Stimulated activated CD8-positive, alpha-beta memory T cell treated with anti-CD3 and anti-CD28 coated beads, Interleukin-15, amount 100 ng/mL, for 48 hours (primary cell): ENCODE results near the gene TRPM2.

Experiments used
- DNase-seq, 2 donors: peaks; one replicate each; pipeline ENCODE4 v3.0.0-alpha.2; 2020; ENCODE audit warnings: low read depth in 2 of 2

TRPM2 gene

DNA sequence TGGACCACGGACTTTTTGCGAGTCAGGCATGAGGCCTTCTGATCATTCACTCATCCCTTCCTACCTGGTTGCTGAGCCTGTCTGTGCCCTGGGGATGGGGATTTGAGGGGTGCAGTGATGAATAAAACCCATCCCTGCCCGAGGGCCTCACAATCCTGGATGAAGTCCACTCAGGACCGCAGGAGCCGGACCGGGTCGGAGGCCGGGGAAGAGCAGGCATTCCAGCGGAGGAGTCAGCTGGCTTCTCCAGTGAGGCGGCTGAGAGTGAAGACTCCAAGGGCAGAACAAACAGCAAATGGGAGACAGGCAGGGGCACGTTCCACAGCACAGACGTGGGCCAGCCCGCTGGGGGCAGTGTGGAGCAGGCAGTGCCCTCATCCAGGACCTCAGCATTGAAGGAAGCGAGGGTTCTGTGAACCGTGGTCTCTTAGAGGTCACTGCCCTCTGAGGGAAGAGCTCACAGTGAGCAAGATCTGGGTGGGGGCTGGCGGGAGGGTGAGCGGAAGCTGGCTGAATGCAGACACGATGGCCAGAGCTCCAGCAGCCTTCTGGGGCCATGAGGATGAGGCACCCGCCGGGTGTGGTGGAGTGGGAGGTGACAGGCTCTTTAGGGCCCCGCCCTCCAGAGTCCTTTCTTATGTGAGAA is 91.0 kb downstream of the TRPM2 start:
- no peak for DNase-seq

DNA sequence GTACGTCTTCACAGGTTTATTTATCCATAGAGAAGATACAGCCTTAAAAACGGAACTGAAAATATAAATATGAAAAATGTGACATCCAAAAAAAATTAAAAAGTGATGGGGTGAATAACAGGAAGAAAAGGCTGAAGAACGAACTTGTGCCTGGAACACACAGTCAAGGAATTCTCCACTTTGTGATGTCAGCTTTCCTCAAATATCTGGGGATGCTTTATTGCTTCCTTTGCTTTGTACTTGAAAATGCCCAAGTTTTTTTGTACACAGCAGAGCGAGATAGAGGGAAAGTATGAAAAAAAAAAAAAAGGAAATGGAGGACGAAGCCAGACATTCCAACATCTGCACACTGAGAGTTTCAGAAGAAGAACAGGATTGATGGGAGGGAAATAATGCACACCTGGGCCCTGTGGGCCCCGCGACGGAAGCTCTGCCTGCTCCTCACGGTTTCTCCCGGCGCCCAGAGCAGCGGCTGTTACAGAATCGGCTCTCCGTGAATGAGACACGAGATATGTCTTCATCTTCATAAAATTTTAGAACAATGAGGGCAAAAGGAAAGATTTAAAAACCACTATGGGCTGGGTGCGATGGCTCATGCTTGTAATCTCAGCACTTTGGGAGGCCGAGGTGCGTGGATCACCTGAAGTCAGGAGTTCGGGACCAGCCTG is 91.9 kb downstream of the TRPM2 start:
- DNase-seq, result no peak

DNA sequence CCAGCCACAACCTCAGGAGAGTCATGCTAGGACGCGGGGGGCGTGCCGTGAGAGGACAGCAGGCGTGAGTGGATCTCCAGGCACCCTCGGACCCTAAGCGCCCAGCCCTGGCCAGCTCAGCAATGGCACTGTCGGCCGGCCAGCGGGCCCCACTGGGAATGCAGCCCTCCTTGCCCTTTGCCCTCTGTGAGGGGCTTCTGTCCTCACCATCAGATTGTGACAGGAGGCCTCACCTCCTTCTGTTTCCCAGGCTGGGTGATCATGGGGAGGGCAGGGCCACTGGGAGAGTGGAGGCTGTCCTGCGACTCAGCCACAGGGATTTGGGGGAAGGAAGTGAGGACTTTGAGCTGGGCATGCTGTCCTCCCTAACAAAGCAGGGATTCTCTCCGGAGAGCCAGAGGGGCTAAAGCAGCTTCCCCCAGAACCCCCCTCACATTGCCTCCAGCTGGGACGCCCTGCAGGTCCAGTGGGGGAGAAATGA is 95.3 kb downstream of the TRPM2 start:
- no peak for DNase-seq

DNA sequence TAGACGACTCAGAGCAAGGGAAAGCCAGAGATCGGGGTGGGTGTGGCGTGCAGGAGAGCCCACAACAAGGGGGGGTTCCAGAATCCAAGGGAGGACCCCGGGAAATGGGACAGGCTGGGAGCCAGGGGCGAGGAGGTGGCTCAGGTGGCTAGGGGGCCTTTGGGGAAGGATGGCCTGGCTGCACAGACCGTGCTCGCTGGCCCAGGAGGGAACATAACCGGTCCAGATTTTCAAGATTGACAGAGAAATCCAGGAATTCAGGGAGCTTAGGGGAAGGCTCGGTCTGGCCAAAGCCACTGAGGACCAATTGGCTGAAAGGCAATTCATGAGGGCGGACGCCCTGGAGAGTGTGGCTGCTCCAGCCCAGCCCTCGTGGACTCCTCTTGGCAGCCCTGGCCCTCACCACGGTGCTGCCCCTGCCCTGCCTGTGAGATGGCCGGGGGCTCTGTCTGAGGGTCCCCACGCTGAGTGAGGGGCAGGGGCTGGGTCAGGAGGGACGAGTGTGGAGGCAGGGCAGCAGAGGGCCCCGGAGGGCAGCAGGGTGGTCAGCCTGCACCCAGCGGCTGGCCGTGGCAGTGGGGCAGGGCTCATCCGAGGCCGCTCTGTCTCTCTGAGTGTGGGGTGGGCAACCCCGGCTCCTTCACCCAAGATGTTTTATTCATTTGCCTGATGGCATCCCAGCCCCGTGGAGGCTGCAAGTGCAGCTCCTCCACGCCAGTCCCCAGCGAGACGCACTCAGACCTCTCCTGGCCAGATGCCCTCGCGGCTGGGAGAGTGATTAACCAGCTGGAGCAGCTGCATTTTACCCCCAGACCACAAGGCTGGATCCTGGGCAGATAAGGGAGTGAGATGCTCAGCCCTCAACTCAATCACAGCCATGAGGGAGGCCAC is 96.3 kb downstream of the TRPM2 start:
- no peak for DNase-seq

DNA sequence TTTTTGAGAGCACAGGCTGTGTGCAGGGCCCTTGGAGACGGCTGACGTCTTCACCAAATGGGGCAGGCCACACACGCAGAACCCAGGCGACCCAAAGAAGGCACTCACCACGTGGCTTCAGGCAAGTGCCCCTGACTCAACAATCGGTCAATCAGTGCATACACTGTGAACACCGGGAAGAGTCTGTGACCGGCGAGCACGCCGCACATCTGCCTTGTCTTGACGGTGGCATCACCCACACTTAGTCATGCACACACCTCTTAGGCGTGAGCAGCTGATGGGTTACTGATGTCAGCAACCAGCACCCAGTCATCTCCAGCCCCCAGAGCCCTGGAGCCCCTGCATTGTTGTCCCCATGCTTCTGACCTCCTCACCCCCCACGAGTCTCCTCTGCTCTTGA is 97.0 kb downstream of the TRPM2 start:
- no peak for DNase-seq

DNA sequence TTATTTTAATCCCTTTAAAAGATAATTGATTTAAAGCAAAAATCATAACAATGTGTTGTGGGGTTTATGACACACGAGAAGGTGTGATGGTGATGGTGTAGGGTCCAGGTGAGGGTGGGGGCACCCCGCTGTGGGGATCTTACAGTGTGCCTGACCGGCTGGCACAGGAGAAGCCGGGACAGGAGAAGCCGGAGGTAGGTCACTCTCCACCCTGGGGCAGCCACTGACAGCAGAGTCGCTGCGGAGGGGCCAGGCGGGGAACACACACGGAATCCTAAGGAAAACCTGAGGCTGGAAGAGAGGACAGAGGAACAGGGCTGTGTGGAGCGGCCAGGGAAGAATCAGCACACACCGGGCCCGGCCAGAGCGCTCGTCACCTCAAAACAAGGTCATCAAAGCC is 97.6 kb downstream of the TRPM2 start:
- no peak for DNase-seq

DNA sequence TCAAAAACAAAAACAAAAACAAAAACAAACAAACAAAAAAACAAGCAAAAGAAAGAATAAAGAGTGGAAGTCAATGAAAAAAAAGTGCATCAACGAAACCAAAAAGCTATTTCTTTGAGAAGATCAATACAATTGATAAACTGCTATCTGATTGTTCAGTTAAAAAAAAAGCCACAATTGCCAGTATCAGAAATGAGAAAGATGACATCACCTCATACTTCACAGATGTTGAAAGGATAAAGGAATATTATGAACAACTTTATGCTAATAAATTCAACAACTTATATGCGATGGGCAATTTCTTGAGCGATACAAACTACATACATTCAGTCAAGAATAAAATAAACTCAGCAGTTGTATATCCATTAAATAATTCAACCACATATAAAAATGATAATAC is 99.7 kb downstream of the TRPM2 start:
- no peak for DNase-seq

DNA sequence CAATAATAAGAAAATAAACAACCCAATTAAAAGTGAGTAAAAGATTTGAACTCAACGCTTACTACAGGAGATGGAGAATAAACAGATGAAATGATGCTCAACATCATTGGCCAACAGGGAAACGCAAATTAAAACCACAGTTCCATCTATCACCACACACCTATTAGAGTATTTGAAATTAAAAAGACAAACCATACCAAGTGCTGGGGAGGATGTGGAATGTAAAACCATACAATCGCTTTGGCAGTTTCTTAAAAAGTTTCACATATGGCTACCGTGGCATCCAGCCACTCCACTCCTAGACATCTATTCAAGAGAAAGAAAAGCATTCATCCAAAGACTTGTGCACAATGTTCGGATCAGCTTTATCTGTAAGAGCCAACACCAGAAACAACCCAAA is 100.6 kb downstream of the TRPM2 start:
- no peak for DNase-seq

DNA sequence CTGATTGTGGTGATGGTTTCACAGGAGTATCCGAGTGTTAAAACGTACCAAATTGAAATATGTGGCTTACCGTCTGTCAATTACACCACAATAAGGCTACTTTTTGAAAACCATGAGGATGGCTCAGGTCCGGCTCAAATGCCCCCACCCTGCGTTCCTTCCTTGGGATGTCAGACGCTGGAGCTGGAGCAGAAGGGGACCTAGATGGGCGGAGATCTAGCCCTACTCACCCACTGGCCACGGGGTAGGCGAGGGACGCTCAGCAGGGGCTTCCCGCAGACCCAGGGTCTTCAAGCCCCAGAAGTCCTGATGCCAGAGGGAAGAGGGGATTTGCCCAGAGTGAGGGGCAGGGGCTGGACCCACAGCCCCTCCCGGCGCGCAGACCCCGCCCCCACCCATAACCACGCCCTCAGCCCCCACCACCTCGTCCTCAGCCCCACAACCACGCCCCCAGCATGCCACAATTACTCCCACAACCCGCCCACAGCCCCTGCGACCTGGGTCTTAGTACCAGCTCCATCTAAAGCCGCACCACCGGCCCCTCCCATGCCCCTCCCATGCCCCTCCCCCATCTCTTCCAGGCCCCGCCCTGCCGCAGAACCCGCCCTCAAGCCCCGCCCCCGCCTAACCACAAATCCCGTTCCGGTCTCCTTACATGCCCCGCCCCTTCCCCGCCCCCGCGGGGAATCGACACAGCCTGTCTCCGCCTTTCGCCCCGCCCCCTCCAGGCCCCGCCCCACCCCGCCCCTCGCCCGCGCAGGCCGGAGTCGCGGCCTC is 101.5 kb downstream of the TRPM2 start, which contains the start of gene LRRC3:
TSS of gene LRRC3 (plus strand) at position 764 of the 777 bp plus-strand sequence. CDS start 1,135 bp downstream, outside the sequence.
- peak; percentile 56 to 67 for DNase-seq

DNA sequence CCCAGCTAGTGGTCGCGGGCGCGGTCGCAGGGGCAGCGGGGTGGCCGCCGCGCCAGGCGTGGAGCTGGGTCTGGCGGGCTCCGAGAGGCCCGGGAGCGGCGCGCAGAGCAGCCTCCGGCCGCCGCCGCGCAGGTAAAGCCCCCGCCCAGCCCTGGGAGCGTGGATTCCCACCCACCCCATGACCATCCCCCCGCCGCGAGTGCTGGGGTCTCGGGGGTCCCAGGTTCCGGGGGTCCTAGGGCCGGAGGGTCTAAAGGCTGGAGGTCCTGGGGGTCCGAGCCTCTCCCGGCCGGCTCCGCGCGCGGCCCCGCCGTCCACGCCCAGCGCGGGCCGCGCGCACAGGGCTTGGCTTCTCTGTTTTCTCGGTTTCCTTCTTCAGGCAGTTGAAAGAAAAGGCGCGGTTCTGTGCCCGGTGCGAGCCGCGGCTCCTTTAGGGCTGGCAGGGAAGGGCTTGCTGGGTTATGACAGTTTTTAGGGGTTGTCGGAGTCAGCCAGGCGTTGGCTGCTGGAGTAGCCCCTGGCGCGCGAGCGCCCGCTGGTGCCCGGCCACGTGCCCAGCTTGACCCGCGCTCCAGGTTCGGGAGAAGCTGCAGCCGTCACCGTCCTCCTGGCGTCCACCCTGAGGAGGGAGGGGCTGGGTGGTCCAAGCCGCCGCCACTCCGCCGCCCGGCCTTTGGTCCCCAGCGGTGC is 102.2 kb downstream of the TRPM2 start:
- peak; percentile 10 to 12 for DNase-seq

DNA sequence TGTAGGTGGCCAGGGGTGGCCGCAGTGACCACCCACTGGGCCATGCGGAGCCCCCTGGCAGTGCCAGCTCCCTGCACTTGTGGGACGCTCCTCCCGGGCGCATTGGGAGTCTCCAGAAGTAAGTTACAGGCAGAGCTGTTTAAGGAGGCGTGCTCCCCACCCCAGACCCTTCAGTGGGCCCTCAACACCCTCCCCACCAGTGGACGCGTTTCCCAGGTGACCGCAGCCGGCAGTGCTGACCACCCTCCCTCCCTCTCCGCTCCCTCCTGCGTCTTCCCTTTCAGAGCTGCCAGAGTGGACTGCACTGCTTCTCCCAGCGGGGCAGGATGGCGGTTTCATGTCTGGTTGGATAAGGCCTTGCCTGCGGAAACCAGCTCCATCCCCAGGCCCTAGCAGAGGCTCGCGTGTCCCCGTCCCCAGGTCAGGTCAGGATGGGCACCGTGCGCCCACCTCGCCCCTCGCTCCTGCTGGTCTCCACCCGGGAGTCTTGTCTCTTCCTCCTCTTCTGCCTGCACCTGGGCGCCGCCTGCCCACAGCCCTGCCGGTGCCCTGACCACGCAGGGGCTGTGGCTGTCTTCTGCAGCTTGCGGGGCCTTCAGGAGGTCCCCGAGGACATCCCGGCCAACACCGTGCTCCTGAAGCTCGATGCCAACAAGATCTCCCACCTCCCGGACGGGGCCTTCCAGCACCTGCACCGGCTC is 102.9 kb downstream of the TRPM2 start:
- no peak for DNase-seq

DNA sequence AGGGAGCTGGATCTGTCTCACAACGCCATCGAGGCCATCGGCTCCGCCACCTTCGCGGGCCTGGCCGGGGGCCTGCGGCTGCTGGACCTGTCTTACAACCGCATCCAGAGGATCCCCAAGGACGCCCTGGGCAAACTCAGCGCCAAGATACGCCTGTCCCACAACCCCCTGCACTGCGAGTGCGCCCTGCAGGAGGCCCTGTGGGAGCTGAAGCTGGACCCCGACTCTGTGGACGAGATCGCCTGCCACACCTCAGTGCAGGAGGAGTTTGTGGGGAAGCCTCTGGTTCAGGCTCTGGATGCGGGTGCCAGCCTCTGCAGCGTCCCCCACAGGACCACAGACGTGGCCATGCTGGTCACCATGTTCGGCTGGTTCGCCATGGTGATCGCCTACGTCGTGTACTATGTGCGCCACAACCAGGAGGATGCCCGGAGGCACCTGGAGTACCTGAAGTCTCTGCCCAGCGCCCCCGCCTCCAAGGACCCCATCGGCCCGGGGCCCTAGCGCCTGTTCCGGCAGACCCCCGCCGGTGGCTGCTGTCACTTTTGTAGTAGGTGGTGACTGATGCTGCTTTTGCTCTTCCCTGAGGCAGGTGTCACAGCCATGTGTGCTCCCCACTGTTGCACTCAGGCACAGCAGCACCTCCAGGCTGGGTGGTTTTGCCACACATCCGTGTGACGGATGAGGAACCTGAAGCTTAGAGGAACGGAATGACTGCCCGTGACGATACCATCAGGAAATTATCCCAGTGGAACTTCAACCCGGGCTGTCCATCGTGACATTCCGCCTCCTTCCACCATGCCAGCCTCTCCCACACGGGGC is 103.7 kb downstream of the TRPM2 start:
- no peak for DNase-seq

DNA sequence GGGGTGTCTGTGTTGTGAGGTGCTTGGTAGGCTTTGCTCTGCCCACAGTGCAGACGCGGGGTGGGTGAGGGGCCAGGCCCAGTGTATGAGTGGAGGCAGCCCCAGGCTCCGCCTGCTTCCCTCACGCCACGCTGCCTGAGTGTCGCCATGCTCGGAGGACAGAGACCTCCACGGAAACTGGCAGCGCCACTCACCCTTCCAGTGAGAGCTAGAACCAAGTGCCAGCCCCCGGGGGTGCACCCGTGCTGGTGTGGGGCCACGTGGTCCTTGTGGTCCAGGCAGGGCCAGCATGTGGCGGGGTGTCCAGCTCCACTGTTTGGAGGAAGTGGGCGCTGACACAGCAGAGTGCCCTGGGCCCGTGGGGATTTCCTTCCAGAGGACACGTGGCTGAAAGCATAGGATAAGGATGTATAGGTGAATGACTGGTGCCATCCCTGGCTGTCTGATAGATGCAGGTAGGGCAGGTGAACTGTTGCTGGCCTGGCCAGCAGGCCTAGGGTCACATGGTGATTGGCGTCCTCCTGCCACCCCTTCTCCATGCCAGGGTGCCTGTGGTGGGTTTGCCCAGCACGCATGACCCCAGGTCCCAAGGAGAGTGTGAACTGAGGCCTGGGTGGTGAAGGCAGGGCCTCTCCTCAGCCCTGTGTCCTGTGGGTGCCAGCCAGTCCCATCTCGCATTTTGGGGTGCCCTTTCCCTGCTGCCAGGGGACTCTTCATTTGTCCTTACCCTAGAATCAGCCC is 105.7 kb downstream of the TRPM2 start:
- DNase-seq, result no peak

DNA sequence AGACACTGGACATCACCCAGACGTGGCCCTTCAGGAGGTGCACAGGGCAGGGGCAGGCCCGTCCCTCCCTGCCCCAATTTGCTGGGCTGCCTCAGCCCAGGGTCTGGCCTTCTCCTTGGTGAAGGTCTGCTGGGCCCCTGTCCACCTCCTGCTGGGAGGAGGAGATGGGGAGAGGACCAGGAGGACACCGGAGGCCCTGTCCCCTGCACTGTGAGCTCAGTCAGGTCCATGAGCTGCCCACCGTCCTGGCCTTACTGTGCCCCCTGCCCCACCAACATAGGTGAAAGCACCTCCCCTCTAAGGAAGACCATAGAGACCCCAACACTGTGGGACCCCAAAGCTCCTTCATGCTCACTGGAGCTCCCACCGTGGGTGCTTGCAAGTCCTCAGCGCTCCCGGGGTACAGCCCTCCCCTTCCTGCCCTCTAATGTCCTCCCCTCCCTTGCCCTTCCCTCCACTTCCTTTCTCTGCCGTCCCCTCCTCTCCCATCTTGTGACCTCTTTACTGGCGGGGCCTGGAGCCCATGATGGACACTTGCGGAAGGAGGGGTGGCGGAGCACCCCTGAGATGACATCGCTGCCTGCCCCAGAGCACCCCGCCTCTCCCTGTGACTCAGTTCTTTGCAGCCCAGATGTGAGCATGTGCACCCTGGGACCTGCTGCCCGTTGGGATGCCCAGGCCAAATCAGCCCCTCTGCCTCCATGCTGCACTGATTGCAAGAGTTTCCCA is 106.5 kb downstream of the TRPM2 start:
- no peak for DNase-seq

DNA sequence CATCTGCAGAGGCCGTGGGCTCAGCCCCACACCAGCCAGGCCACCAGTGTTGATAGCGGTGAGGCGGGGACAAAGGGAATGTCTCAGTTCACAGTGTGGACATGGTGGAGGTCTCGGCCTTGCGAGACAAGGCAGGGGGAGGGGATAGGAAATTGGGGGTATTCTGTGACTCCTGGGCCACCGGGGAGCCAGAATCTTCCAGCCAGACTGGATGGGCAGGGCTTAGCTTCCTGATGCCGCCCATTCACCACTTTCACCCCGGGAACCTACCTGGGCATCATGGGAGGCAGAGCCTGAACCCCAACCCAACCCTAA is 107.0 kb downstream of the TRPM2 start:
- no peak for DNase-seq

DNA sequence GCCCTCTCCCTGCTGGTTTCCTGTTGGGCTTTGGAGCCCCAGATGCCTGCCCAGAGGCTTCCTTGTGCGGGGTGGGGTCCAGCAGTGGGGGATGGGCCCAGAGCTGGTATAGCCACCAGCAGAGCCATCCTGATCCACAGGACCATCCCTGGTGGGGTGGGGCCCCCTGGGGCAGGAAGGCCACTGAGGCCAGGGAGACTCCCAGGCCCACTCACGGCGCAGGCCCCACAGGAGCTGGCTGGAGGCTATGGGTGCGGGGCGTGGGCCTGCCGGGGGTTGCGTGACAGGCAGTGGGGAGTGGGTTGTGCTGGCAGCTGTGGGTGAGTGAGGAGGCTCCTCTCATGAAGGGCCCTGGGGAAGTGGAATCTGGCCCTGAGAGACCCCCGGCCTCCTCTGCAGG is 107.6 kb downstream of the TRPM2 start:
- no peak for DNase-seq

DNA sequence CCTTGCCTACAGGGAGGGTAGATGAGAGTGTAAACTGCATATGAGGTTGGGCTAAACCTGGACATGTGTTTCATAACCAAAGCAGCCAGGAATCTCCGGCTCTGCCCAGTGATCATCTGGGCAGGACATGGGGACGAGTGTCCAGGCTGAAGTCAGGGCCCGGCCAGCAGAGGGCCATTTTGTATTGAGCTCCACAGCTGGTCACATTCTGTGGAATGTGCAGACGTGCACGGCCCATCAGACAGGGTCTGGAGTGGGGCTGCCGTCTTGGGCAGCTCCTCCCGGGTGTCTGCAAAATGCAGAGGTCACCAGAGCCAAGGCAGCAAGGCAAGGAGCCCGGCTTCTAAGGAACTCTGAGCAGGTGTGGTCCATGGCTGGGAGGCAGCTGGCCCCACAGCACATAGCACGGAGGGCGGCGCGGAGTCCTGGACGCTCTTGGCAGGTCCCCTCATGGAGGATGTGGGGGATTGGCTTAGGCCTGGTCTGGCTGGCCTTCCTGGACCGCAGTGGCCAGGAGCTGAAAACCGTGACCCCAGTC is 108.1 kb downstream of the TRPM2 start:
- DNase-seq, result no peak
